ENCODE results near the gene BTNL2. TPM values are rescaled to one million over a fixed set of nuclear protein-coding genes. Genes with fewer than 3 reads are reported as not detected.

Gene BTNL2
- total and polyA plus RNA-seq, 9 of the 15 experiments (the other 6 are each of a cell fraction or from before 2014, with no cell fraction given), result not detected

GRCh38 chr6:32411566-32412327 lies 4.8 kb upstream of the BTNL2 start:
- FAIRE-seq (no peak), ATAC-seq (no peak), DNase-seq (ENCODE audit: extremely low read depth in 1 of 4, low spot score in 3 of 4) (no peak)
- Histone ChIP-seq H3K9me3 (replicated peaks; ENCODE audit: control insufficient read depth, insufficient read depth, low read depth, low read length) (no peaks in the 10 kb centered on the region), H3K9ac (ENCODE audit: insufficient read depth in 1 of 2, low read depth in 2 of 2, low read length in 2 of 2) (no peak overlapping the region), H3K36me3 (ENCODE audit: control insufficient read depth, insufficient read depth, low read length) (no peaks in the 10 kb centered on the region), H3K27ac (ENCODE audit: extremely low read depth, low read depth, low read length) (no peak overlapping the region), H3K4me2 (ENCODE audit: insufficient read depth, low read length) (no peak overlapping the region), H3K9me1 (ENCODE audit: control insufficient read depth, insufficient read depth, low read length) (no peaks in the 10 kb centered on the region), H3K4me3 (no peak overlapping the region), H4K20me1 (replicated peaks; ENCODE audit: control insufficient read depth, insufficient read depth, low read length) (0 out of 2 replicates have a peak, but pooled peaks cover 4% of the 10 kb centered on the region), H2AFZ (ENCODE audit: low read depth, low read length) (no peak overlapping the region), H3K79me2 (ENCODE audit: control insufficient read depth, insufficient read depth, low read length) (no peaks in the 10 kb centered on the region), H3K27me3 (ENCODE audit: control insufficient read depth in 2 of 2, insufficient read depth in 2 of 2, low read length in 2 of 2) (peaks cover 2 to 23% of the 10 kb centered on the region in 2 experiments; a peak in 4 of 5 replicates), H3K4me1 (replicated peaks in 1 of 2; ENCODE audit: control insufficient read depth in 2 of 2, insufficient read depth in 2 of 2, low read length in 2 of 2) (no peaks in the 10 kb centered on the region)
- WGBS (ENCODE audit: insufficient coverage, low coverage, missing lambda C conversion rate), result 0% methylated on average over 9 of the region's 9 CpGs
- ChIA-PET CTCF (ENCODE audit: low intra/inter-chr PET ratio) (interaction anchor here (2.4 to 5.5 kb wide), 3 partner anchors 290 to 457 kb away, joined by 23 to 58 read pairs (median 24); no protein-coding TSS in a partner anchor), POLR2A (interaction anchor here (1.2 kb wide), 1 partner anchor 10 kb away, joined by 3 read pairs; no protein-coding TSS in a partner anchor)
- in situ Hi-C loops (cut with MboI) (loop anchor here (10.0 kb wide), 1 partner anchor 317 kb away; no protein-coding TSS in a partner anchor), intact Hi-C loops (cut with micrococcal nuclease) (loop anchor here (2.0 to 10.0 kb wide), 2 partner anchors 167 to 297 kb away; no protein-coding TSS in a partner anchor)
- no TSS peak for BruUV-seq (replicated peaks)
- TF ChIP-seq ZNF280B (CRISPR knock-in tag; IDR thresholded peaks at IDR 0.05) (no peak), ZNF316 (IDR thresholded peaks at IDR 0.05) (no peak), REST (IDR thresholded peaks at IDR 0.05; ENCODE audit: borderline replicate concordance) (no peak), REST (CRISPR knock-in tag; IDR thresholded peaks at IDR 0.05; ENCODE audit: low read depth) (no peak), SMARCC2 (IDR thresholded peaks at IDR 0.05; ENCODE audit: low read depth) (no peak)
